ENCODE results near the gene CDADC1.

CDADC1 gene

GRCh38 chr13:49247643-49248621 lies at the start of gene CDADC1:
Gene CDADC1, plus strand, starts transcription at chr13:49247925. Its CDS starts 113 bp downstream, at chr13:49248038.
- DNase-seq, result peak; percentile 97

GRCh38 chr13:49206641-49207040 lies 41.1 kb upstream of the CDADC1 start:
- no peak for DNase-seq

GRCh38 chr13:49208619-49209018 lies 39.1 kb upstream of the CDADC1 start:
- DNase-seq, result no peak

- no peak for DNase-seq
These were observed 37.6 kb upstream of the CDADC1 start for GRCh38 chr13:49210114-49210513.

- no peak for DNase-seq
These were observed 37.1 kb upstream of the CDADC1 start for GRCh38 chr13:49210669-49211068.

GRCh38 chr13:49213539-49213938 lies 34.2 kb upstream of the CDADC1 start:
- DNase-seq, result no peak

- no peak for DNase-seq
These were observed 33.5 kb upstream of the CDADC1 start for GRCh38 chr13:49213997-49214916.

GRCh38 chr13:49214917-49215376 lies 32.8 kb upstream of the CDADC1 start:
- peak; percentile 69 for DNase-seq

GRCh38 chr13:49216334-49216733 lies 31.4 kb upstream of the CDADC1 start:
- DNase-seq, result no peak

- no peak for DNase-seq
These were observed 29.7 kb upstream of the CDADC1 start for GRCh38 chr13:49217962-49218492.

GRCh38 chr13:49218493-49219051 lies 29.2 kb upstream of the CDADC1 start:
- DNase-seq, result no peak

- no peak for DNase-seq
These were observed 28.1 kb upstream of the CDADC1 start for GRCh38 chr13:49219647-49220035.

GRCh38 chr13:49220036-49220855 lies 27.5 kb upstream of the CDADC1 start, which contains the start of gene MLNR:
Gene MLNR, plus strand, starts transcription at chr13:49220338. Its CDS starts 0 bp downstream, at chr13:49220338.
- DNase-seq, result peak; percentile 43

GRCh38 chr13:49220856-49221589 lies 26.7 kb upstream of the CDADC1 start:
- peak; percentile 6 for DNase-seq

- DNase-seq, result no peak
These were observed 26.1 kb upstream of the CDADC1 start for GRCh38 chr13:49221590-49221965.

- DNase-seq, result no peak
These were observed 22.3 kb upstream of the CDADC1 start for GRCh38 chr13:49225223-49226042.

- no peak for DNase-seq
These were observed 21.1 kb upstream of the CDADC1 start for GRCh38 chr13:49226613-49227012.

GRCh38 chr13:49234741-49235140 lies 13.0 kb upstream of the CDADC1 start:
- no peak for DNase-seq

- no peak for DNase-seq
These were observed 11.8 kb upstream of the CDADC1 start for GRCh38 chr13:49235856-49236431.

GRCh38 chr13:49238621-49239020 lies 9.1 kb upstream of the CDADC1 start:
- no peak for DNase-seq
